GM19438 (cell line): ENCODE measurements around the gene CUL1.

Experiments used
- ATAC-seq: cut with Tn5 transposase; IDR thresholded peaks from one replicate; pipeline ENCODE4 v1.9.1; 2021; ENCODE audit warnings: low read depth; ENCODE audit not compliant: unreplicated experiment

The CUL1 gene

DNA sequence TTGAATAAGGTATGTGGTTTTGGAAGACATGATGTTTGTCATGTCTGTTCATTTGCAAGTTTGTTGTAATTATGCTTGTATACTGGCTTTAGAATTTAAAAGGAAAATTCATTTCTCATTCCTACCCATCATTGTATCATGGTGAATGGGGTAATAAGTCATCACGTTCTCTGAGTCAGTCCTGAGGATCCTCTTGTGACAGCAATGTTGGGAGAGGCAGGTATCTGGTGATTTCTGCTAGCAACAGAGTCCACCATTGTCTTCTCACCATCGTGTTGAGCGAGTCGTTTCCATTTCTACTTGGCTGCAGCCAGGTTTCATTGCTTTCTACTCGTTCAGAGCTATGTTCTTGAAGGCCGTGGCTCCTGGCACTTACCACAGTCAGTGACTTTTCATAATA, 16.3 kb downstream of the CUL1 start:
- ATAC-seq = no peak

DNA sequence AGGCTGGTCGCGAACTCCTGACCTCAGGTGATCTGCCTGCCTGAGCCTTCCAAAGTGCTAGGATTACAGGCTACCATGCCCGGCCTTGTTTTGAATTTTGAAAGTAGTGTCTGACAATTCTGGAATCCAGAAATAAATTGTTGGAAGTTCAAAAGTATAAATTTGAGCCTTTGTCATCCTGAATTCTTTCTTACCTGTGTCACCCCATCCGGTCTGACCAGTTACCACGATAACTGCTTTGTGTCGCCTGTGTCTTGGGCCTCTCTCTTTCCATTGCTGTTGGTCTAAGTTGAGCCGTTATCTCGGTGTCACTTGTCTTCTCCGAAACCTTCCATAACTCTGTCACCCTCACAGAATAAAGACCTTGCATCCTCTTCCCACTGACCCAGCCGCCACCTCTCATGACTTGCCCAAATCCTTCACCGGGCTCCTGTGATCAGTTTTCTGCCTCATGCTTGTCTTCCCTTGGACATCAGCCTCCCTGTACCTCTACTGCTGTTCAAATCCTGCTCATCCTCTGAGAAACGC, 18.6 kb downstream of the CUL1 start:
- ATAC-seq = no peak

DNA sequence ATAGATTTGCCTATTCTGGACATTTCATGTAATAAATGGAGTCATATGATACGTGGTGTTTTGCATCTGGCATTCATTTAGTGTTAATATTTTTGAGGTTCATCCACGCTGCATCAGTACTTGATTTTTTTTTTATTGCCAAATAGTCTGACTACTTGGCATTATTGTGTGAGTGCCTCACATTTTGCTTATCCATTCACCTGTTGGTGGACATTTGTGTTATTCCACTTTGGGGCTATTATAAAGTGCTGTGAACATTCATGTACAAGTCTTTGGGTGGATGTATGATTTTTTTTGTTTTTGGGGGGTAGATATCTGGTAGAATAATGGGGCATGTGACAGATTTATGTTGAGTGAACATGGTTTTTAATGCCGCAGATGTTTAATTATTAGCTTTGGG, 19.7 kb downstream of the CUL1 start:
- ATAC-seq = no peak

DNA sequence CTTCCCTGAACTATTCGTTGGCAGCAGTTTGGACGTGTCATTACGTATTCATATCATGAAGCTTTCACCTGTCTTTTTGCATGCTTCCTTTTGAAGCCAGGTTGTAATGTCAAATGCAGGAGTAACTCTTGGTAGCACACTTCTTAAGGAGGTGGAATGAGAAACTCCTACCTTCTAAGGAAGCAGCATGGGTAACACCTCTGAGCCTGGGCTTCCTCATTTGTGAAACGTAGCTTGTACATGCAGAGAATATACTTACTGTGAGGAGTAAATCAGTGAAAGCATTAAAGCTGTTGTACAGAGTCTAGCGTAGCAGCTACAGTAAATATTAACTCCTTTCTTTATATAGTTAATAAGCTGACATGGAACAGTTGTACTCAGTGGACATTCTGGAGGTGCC, 21.1 kb downstream of the CUL1 start:
- ATAC-seq = no peak

DNA sequence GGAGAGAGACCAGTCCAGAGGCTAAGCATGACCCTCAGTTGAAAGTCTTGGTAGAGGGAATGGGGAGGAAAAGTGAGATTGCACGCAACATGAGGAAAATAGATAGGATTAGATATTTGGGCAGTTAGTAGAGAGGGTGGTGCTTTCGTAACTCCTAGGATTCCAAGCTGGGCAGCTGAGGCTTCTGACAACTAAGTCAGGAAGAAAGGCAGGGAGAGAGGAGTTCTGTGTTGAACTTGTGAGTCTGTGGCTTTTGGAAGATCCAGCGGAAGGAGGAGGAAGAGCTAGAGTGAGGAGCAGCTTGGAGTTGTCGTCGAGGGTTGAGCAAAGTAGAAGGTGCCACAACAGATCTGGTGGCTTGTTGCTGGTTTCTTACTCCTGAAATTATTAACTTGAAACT, 21.8 kb downstream of the CUL1 start:
- ATAC-seq = no peak

DNA sequence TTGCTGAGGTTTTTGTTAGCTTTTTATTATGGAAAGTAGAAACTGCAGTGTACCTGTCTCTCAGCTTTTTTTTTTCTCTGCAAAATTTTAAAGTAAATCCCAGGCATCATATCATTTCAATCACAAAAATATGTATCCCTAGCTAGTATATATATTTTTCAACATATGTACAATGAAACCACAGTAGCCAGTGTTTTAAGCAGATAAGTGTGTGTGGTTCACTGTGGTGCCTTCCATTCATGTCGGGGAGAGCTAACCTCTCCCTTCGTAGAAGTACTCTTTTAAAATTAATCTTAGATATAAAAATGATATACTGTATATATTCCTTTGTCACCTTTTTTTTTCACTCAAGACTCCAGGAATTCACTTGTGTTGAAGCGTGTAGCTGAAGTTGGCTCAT, 22.7 kb downstream of the CUL1 start:
- no peak for ATAC-seq

DNA sequence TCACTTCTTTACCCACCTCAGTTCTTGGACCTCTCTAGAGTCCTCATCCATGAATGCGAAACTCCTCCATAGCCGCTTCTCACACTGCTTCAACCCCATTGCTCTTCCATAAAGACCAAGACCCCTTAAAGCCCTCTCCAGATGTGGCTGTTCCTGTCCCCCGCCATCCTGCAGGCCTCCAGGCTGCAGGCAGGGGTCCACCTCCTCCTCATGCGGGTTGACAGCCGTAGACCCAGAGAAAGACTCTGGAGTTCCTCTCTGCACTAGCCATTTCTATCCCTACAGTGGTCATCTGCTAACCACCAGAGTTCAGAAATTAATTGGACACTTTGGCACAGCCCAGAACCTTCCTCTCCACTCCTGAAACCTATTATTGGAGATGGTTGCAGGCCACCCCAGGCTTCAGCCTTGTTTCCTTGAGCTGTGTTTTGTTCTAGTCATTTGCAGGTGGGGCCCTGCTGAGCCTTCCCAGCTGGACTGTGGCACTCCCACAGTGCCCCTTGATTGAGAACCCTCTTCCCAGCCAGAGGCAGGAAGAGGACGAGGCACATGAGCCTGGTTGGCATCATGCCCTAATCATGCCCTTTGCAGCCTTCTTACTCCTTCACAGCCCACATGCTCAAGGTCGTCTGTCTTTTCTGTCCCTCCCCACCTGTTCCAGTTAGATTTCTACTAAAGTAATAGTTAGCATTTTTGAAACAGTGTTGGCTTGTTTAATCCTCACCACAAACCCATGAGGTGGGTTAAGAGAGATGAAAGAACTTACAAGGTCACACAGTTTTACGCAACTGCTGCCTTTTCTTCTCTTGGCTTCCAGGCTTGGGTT, 23.9 kb downstream of the CUL1 start:
- no peak for ATAC-seq

DNA sequence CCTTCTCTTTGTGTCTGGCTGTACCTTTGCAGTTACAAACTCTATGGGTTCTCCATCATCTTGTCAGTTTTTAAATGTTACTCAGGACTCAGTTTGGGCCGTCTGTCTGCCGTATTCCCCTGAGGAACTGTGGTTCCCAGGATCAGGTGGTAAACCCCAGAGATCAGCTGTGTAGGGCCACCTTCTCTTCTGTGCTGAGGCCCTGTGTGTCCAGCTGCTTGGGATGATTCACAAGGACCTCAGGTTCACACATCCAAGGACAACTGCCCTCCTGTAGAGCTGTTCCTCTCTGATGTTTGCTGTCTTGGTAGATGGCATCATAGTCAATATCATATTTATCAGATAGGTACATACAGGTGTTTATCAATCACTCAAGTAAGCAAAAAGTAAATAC, 24.5 kb downstream of the CUL1 start:
- no peak for ATAC-seq

DNA sequence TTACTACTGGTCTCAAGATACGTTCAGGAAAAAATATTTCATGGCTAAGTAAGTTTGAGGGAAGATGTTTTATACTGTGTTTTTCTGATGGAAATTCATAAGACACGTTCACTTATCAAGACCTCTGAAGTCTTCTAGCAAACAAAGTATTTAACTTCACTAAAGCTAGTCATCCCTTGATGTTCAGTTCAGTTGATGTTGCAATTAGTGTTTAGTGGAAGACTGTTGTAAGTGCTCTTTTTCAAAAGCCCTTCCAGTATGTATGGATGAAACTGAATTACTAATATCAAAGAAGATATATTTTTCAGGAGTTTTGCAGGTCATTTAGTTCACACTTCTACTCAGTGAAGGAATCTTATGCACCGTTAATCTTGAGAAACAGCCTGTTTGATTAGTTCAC, 25.1 kb downstream of the CUL1 start:
- no peak for ATAC-seq

DNA sequence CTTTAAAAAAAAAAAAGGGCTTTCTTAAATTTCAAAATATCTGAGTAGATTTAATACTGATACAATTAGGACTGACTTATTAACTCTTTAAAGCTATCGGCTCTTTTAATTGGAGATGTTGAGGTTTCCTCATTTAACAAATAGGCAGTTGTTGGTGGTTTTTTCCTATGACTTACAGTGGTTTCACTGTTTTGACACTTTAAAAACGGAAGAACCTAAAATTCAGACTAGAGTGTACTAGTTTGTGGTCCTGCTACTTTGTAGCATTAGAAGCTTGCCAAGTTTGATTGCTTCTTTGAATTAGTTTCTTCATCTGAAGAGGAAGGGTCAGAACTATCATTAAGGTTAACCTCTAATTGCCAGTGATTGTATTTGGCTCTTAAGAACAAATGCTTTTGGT, 27.7 kb downstream of the CUL1 start:
- ATAC-seq = no peak

DNA sequence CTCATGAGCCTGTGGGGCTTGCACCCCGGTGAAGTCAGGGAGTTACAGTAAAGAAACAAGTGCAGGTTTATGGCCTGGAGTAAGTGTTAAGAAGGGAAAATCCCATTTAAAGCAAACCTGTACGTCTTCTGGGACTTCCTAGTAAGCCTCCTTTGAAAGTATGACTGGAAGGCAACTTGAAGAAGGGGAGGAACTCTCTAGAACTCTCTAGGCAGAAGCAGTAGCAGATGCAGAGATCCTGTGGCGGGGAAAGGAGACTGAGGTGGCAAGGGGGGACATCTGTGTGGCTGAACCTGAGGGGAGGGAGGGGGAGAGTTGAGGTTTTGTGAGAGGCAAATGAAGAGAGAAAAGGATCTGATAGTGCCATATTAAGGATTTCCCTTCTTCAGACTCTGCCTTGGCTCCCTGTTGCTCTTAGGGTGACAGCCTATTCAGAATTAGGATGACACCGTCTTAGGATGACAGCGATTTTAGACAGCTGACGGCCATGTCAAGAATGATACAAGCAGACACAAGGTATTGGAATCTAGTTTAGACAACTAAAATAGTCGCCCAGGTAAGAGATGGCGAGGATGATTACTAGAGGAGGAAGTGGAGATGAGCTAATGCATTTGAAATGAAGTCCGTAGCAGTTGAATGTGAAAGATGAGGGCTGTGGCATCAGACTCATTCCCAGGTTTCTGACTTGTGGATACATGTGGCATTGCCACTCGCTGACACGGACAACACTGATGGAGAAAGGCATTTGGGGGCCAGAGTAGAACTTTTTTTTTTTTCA, 29.0 kb downstream of the CUL1 start:
- ATAC-seq = no peak

DNA sequence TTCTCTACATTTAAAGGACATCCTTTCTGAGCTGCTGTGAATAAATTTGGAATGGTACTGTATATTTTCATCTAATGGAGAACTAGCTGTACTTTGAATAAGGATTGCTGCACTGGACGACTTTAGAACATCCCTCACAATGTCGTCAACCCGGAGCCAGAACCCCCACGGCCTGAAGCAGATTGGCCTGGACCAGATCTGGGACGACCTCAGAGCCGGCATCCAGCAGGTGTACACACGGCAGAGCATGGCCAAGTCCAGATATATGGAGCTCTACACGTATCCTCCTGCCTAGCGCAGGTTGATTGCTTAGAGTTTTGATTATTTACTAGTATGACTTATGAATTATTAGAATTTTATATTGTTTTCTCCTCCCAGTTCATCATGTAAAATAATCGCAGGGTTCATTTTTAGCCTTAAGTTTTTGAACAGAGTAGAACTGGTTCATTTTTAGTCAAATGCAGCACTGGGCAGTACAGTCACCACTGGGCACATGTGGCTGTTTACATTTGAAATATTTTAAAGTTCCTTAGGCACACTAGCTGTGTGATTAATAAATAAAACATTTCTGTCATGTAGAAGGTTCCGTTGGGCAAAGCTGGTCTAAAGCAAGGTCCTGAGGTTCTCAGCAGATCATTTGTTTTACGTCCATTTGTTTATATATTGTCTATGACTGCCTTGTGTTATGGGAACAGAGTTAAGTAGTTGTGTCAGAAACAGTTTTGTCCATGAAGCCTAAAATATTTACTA, 31.5 kb downstream of the CUL1 start:
- no peak for ATAC-seq

DNA sequence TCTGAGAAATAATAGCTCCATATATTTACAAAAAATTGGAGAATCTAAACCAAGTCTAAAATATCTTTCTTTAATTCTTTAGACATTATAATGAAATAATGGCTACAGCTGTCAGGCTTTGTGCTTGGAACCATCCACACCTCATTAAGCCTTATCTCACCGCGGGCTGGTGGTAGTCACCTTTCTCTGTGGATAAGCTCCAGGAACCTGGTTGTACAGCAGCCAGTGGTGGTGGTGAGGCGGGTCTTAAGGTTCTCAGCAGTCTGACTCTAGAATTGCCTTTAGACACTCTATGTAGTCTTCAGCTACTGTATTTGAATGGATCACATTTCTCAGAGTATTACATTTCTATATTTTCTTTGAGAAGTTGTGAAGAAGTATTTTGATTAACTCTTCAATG, 34.2 kb downstream of the CUL1 start:
- ATAC-seq = no peak

DNA sequence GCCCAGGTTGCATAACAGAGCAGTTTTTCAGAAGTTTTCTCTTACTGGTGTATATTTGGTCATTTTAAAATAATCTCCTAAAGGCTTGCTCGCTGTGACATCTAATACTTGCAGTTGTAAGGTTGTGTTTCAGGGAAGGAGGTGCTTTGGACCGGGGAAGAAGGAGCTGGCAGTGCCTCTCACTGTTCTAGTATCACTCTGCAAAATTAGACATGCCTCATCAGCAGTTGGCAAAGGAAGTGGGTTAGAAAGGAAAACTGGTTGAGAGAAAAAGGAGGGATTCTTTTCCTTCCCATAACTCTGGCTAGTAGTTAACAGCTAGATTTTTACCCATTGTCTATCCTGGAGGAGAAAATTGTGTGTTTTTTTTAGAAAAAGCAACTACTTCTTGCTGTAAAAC, 34.8 kb downstream of the CUL1 start:
- no peak for ATAC-seq

DNA sequence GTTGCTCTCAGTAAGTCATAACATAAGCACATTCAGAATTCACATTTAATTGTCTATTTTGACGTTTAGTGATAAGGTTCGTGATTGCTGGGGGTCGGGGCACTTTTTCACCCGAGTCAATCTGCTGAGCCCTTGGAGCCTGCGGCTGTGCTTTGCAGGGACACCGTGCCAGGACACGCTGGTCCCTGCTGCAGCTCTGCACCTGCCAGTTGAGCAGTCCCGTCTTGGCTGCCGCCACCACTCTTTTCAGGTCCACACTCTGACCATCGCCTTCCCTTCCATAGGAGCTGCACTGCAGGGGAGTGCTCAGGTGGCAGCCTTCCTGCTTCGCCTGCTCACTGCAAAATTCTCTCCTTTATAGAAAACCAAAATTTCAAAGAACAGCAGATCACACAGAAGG, 36.4 kb downstream of the CUL1 start:
- ATAC-seq = no peak

DNA sequence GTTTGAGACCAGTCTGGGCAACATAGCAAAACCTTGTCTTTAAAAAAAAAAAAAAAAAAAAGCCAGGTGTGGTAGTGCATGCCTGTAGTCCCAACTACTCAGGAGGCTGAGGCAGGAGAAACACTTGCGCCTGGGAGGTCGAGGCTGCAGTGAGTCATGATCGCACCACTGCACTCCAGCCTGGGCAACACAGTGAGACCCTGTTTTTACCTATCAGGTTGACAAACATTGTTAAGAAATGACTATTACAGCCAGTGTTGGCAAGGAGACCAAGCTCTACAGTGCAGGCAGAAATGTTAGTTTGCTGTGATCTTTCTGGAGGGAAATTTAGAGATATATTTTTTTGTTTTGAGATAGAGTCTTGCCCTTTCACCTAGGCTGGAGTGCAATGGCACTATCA, 37.3 kb downstream of the CUL1 start:
- no peak for ATAC-seq

DNA sequence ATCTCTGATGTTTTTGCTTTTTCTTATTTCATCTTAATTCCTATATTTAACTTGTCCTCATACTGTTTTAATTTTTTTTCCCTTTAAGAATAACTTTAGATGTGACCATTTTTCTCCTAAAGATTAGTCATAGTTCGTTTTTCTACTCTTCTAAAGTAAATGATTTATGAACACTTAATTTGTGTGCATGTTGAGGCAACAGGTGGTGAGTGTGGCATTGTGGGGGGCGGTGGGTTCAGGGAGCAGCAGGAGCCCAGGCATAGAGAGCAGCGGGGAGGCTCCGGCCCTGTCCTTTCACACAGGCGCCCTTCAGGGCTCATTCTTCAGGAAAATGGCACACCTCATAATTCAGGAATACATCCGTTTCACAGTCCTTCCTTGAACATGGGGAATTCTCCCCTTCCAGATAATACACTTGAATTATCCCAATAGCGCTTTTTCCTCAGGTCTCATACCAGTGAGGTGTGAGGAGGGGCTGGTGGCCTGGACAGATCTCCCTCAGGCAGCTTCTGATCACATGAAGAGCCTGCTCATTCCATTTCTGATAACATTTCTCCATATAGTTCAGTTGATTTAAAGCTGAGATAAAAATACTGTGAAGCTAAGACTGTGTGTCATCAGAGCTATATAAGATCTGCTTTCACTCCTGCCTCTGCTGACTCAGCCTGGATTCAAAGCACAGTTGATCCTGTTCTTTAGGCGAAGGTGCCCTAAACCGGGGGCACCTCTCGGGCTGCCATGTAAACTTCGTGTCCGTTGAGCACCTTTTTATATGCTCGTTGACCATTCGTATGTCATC, 40.2 kb downstream of the CUL1 start:
- no peak for ATAC-seq

DNA sequence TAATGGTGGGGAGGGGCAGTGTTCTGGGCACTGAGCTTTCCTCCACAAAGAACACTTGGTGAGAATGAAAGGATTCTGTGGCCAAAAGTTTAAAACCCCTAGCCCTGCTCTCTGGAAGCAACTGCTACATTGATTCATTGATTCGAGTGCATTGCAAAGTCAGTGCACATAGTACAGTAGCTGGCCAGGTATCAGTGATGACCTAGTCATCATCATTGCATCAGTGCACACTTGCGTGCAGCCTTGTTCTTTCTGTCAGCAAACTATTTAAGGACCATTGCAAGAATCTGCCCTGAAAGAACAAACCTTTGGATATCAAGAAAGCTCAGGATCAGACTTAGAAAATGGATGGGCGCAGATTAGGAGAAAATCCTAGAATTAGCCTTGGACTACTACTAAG, 47.4 kb downstream of the CUL1 start:
- no peak for ATAC-seq

DNA sequence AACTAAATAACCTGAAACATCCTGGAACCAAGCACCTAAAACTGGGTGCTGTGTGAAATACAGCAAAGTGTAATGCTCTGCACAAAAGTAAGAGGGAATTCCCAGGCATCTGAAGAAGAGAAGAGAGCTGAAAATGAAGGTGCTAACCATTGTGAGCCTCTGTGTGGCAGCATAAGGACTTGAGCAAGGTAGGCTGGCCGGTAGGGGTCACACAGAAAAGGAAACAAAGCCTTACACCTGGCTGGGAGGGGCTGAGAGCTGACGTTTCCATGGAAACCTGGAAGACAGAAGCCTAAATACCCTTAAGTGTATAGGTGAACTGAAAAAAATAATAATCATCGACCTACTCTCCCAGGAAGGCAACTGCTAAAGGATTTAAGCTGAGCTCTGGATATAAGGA, 48.6 kb downstream of the CUL1 start:
- no peak for ATAC-seq
